A549 (cell line): ENCODE data around the gene KIF26A.

Experiments used
- E2F6 ChIP-seq: IDR thresholded peaks from 2 replicates; pipeline ENCODE4 v1.6.1; 2012; ENCODE audit warnings: low read depth, borderline replicate concordance
- MAFK ChIP-seq: fragments of 450-650 bp; IDR thresholded peaks from 2 replicates; pipeline ENCODE4 v1.6.1; 2014; ENCODE audit not compliant: partially characterized antibody
- POLR2A ChIP-seq: IDR thresholded peaks from 2 replicates; pipeline ENCODE4 v1.6.1; 2012; ENCODE audit warnings: mild to moderate bottlenecking, low read length
- RAD21 ChIP-seq, 2 experiments: fragments of >200 bp in 1 of 2; sonication (Bioruptor Twin) in 1 of 2; formaldehyde crosslinking in 1 of 2; IDR thresholded peaks in 1 of 2; conservative IDR thresholded peaks in 1 of 2; 2 replicates in 1 of 2; 3 replicates in 1 of 2; pipeline ENCODE4 v1.6.1; 2012 to 2018; ENCODE audit warnings: inconsistent platforms in 1 of 2
- RFX5 ChIP-seq: fragments of 450-650 bp; IDR thresholded peaks from 2 replicates; pipeline ENCODE4 v1.7.1; 2014; ENCODE audit warnings: antibody characterized with exemption, mild to moderate bottlenecking, moderate library complexity
- SMC3 ChIP-seq: fragments of >200 bp; sonication (Bioruptor Twin); formaldehyde crosslinking; IDR thresholded peaks from 3 replicates; pipeline ENCODE4 v1.6.1; 2018; ENCODE audit warnings: inconsistent platforms
- TF ChIP-seq, protein P1 (sequence below): fragments of >200 bp; sonication (Bioruptor Twin); formaldehyde crosslinking; IDR thresholded peaks from 3 replicates; pipeline ENCODE4 v1.5.1; 2016
- TF ChIP-seq, protein P2 (sequence below): fragments of 150-350 bp; IDR thresholded peaks from 2 replicates; pipeline ENCODE4 v1.6.1; 2014; ENCODE audit warnings: low read depth, mild to moderate bottlenecking, low read length

- TF ChIP-seq E2F6 (no peak), POLR2A (no peak), MAFK (no peak), RFX5 (no peak), RAD21 (conservative IDR thresholded peaks at IDR 0.05 in 1 of 2, IDR thresholded peaks at IDR 0.05 in 1 of 2) (no peak), SMC3 (no peak)
- TF ChIP-seq, protein P1, sequence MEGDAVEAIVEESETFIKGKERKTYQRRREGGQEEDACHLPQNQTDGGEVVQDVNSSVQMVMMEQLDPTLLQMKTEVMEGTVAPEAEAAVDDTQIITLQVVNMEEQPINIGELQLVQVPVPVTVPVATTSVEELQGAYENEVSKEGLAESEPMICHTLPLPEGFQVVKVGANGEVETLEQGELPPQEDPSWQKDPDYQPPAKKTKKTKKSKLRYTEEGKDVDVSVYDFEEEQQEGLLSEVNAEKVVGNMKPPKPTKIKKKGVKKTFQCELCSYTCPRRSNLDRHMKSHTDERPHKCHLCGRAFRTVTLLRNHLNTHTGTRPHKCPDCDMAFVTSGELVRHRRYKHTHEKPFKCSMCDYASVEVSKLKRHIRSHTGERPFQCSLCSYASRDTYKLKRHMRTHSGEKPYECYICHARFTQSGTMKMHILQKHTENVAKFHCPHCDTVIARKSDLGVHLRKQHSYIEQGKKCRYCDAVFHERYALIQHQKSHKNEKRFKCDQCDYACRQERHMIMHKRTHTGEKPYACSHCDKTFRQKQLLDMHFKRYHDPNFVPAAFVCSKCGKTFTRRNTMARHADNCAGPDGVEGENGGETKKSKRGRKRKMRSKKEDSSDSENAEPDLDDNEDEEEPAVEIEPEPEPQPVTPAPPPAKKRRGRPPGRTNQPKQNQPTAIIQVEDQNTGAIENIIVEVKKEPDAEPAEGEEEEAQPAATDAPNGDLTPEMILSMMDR, result no peak
- TF ChIP-seq, protein P2, sequence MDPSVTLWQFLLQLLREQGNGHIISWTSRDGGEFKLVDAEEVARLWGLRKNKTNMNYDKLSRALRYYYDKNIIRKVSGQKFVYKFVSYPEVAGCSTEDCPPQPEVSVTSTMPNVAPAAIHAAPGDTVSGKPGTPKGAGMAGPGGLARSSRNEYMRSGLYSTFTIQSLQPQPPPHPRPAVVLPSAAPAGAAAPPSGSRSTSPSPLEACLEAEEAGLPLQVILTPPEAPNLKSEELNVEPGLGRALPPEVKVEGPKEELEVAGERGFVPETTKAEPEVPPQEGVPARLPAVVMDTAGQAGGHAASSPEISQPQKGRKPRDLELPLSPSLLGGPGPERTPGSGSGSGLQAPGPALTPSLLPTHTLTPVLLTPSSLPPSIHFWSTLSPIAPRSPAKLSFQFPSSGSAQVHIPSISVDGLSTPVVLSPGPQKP, result no peak
Measured at GRCh38 chr14:104096751-104097700, 41.4 kb upstream of the KIF26A start.
